GM23338 (cell line): Measurements from ENCODE around the gene BTBD16. TPM values are rescaled to one million over a fixed set of nuclear protein-coding genes. Genes with fewer than 3 reads are reported as not detected.

Experiments used
- ATAC-seq: fragments of 200-7000 bp; cut with Tn5 transposase; 3 replicates; pipeline ENCODE4 v1.9.1; 2020
- DNase-seq: peaks from one replicate; pipeline ENCODE4 v3.0.0-alpha.2; 2015; ENCODE audit warnings: low spot score
- H2AFZ ChIP-seq: fragments of 200-600 bp; sonication (generic); 2 replicates; pipeline ENCODE4 v1.8.0; 2016; ENCODE audit warnings: antibody characterized with exemption, mild to moderate bottlenecking, moderate library complexity
- H3F3A ChIP-seq: fragments of 200-600 bp; sonication (generic); replicated peaks from 2 replicates; pipeline ENCODE4 v1.8.0; 2017; ENCODE audit warnings: antibody characterized with exemption, mixed run types, low read depth
- H3K27ac ChIP-seq: fragments of 200-600 bp; sonication (generic); 2 replicates; pipeline ENCODE4 v1.6.1; 2016; ENCODE audit warnings: low read depth
- H3K27me3 ChIP-seq: fragments of 200-600 bp; sonication (generic); 2 replicates; pipeline ENCODE4 v1.8.0; 2016; ENCODE audit warnings: mild to moderate bottlenecking, mixed run types, moderate library complexity; ENCODE audit not compliant: insufficient read depth
- H3K36me3 ChIP-seq: fragments of 200-600 bp; sonication (generic); 2 replicates; pipeline ENCODE4 v1.8.0; 2016; ENCODE audit warnings: mild to moderate bottlenecking; ENCODE audit not compliant: insufficient read depth
- H3K4me1 ChIP-seq: fragments of 200-600 bp; sonication (generic); 2 replicates; pipeline ENCODE4 v1.8.0; 2016; ENCODE audit warnings: mild to moderate bottlenecking, moderate library complexity; ENCODE audit not compliant: insufficient read depth
- H3K4me2 ChIP-seq: fragments of 200-600 bp; sonication (generic); 2 replicates; pipeline ENCODE4 v1.7.1; 2017; ENCODE audit warnings: mixed run types
- H3K4me3 ChIP-seq: fragments of 200-600 bp; sonication (generic); 2 replicates; pipeline ENCODE4 v1.6.1; 2016; ENCODE audit warnings: mixed run types
- H3K79me2 ChIP-seq: fragments of 200-600 bp; sonication (generic); replicated peaks from 2 replicates; pipeline ENCODE4 v1.8.0; 2017; ENCODE audit warnings: mild to moderate bottlenecking; ENCODE audit not compliant: insufficient read depth
- H3K9me2 ChIP-seq: fragments of 200-600 bp; sonication (generic); 2 replicates; pipeline ENCODE4 v1.8.0; 2017; ENCODE audit not compliant: insufficient read depth
- H4K20me1 ChIP-seq: fragments of 200-600 bp; sonication (generic); replicated peaks from 2 replicates; pipeline ENCODE4 v1.8.0; 2017; ENCODE audit warnings: mild to moderate bottlenecking; ENCODE audit not compliant: insufficient read depth
- H3K27ac Mint-ChIP-seq: 2 replicates; pipeline ENCODE4 v1.8.0; 2020; ENCODE audit warnings: inconsistent platforms, mild to moderate bottlenecking, moderate library complexity, mixed read lengths
- H3K27me3 Mint-ChIP-seq: 3 replicates; pipeline ENCODE4 v1.8.0; 2022; ENCODE audit warnings: low read depth, mild to moderate bottlenecking, moderate library complexity, mixed read lengths, inconsistent platforms; ENCODE audit not compliant: insufficient read depth, poor library complexity
- H3K36me3 Mint-ChIP-seq: 3 replicates; pipeline ENCODE4 v1.8.0; 2021; ENCODE audit warnings: low read depth, mild to moderate bottlenecking, inconsistent platforms, moderate library complexity, mixed read lengths
- H3K4me1 Mint-ChIP-seq: 3 replicates; pipeline ENCODE4 v1.8.0; 2020; ENCODE audit warnings: mild to moderate bottlenecking, inconsistent platforms, mixed read lengths
- H3K4me3 Mint-ChIP-seq: 3 replicates; pipeline ENCODE4 v1.8.0; 2021; ENCODE audit warnings: moderate library complexity, mild to moderate bottlenecking, inconsistent platforms, mixed read lengths
- H3K9me3 Mint-ChIP-seq: 3 replicates; pipeline ENCODE4 v1.8.0; 2020; ENCODE audit warnings: moderate library complexity, mild to moderate bottlenecking, inconsistent platforms, mixed read lengths
- EZH2 ChIP-seq: fragments of 200-600 bp; sonication (generic); IDR thresholded peaks from one replicate; pipeline ENCODE4 v1.8.0; 2017; ENCODE audit warnings: antibody characterized with exemption, mild to moderate bottlenecking, low read depth; ENCODE audit not compliant: unreplicated experiment
- POLR2AphosphoS5 ChIP-seq: IDR thresholded peaks from 2 replicates; pipeline ENCODE4 v1.6.1; 2016; ENCODE audit warnings: antibody characterized with exemption, low read depth
- REST ChIP-seq: IDR thresholded peaks from one replicate; pipeline ENCODE4 v1.6.1; 2018; ENCODE audit warnings: antibody characterized with exemption; ENCODE audit not compliant: unreplicated experiment
- STAT1 ChIP-seq: IDR thresholded peaks from one replicate; pipeline ENCODE4 v1.6.1; 2016; ENCODE audit warnings: antibody characterized with exemption; ENCODE audit not compliant: unreplicated experiment
- ZNF462 ChIP-seq: fragments of 250-450 bp; sonication (Bioruptor Pico); IDR thresholded peaks from 2 replicates; pipeline ENCODE4 v1.5.0; 2020; ENCODE audit warnings: mild to moderate bottlenecking, moderate library complexity
- polyA plus RNA-seq: library from polyadenylated mRNA; unstranded; fragments of >200 nt; fragmentation: Nextera tagmentation; extraction: Ambion mirVana; gene quantifications from 2 replicates; pipeline ENCODE4 v1.2.1, GENCODE V29; 2016
- total RNA-seq: library from RNA; depleted of rRNA; stranded (reverse); fragments of >200 nt; shearing (Covaris generic); gene quantifications from 2 replicates; pipeline ENCODE4 v1.2.3, GENCODE V29; 2014

BTBD16 gene
- total and polyA plus RNA-seq, 2 experiments from 2014 or later: not detected

GRCh38 chr10:122245136-122245535 is 26.0 kb upstream of the BTBD16 start (continued):
- TF ChIP-seq ZNF462 (CRISPR knock-in tag): no peak
- TF ChIP-seq STAT1: no peak
- TF ChIP-seq REST: no peak
- no peak for TF ChIP-seq POLR2AphosphoS5
- TF ChIP-seq EZH2: no peak

GRCh38 chr10:122245897-122246296 is 25.2 kb upstream of the BTBD16 start:
- no peaks in the 10 kb centered on the region for H3K9me3 Mint-ChIP-seq
- H3K9me2 ChIP-seq: no peaks in the 10 kb centered on the region
- no peak for TF ChIP-seq STAT1
- no peak overlapping the region; the same call in 1 of the 2 replicates for H3K27ac Mint-ChIP-seq
- 0 out of 2 replicates have a peak, but pooled peaks cover 3% of the 10 kb centered on the region for H4K20me1 ChIP-seq
- H3K4me3 ChIP-seq: no peak overlapping the region
- DNase-seq (no peak), ATAC-seq (no peak)
- H3K4me1 Mint-ChIP-seq: peaks cover 3% of the 10 kb centered on the region; the same call in 1 of the 3 replicates
- no peaks in the 10 kb centered on the region for H3K4me1 ChIP-seq
- H3K4me2 ChIP-seq: no peak overlapping the region
- no peaks in the 10 kb centered on the region for H3F3A ChIP-seq
- no peaks in the 10 kb centered on the region for H3K27me3 ChIP-seq
- H3K4me3 Mint-ChIP-seq: no peak overlapping the region
- H3K36me3 Mint-ChIP-seq: peaks cover 47% of the 10 kb centered on the region
- H3K27ac ChIP-seq: no peak overlapping the region
- H3K36me3 ChIP-seq: peaks cover 6% of the 10 kb centered on the region
- peaks cover 7% of the 10 kb centered on the region for H3K27me3 Mint-ChIP-seq
- H2AFZ ChIP-seq: no peak overlapping the region
- no peaks in the 10 kb centered on the region for H3K79me2 ChIP-seq
